GM19324 (cell line): ENCODE data around the gene SLC9A5.

Experiments used
- ATAC-seq: cut with Tn5 transposase; IDR thresholded peaks from one replicate; pipeline ENCODE4 v1.9.1; 2021; ENCODE audit warnings: mild to moderate bottlenecking, moderate library complexity; ENCODE audit not compliant: unreplicated experiment, low FRiP score

SLC9A5 gene

GRCh38 chr16:67254801-67255552 lies 6.2 kb downstream of the SLC9A5 start:
- no peak for ATAC-seq

GRCh38 chr16:67255553-67256221 lies 6.9 kb downstream of the SLC9A5 start:
- no peak for ATAC-seq

GRCh38 chr16:67256701-67257230 lies 8.0 kb downstream of the SLC9A5 start:
- ATAC-seq: no peak

GRCh38 chr16:67257486-67258160 lies 8.8 kb downstream of the SLC9A5 start:
- no peak for ATAC-seq

- ATAC-seq: no peak
These were observed 9.5 kb downstream of the SLC9A5 start for GRCh38 chr16:67258161-67258835.

- no peak for ATAC-seq
These were observed 10.9 kb downstream of the SLC9A5 start for GRCh38 chr16:67259705-67260104.

- ATAC-seq: no peak
These were observed 11.8 kb downstream of the SLC9A5 start for GRCh38 chr16:67260426-67261063.

- ATAC-seq: no peak
These were observed 14.4 kb downstream of the SLC9A5 start for GRCh38 chr16:67263201-67263600.

- ATAC-seq: no peak
These were observed 15.5 kb downstream of the SLC9A5 start for GRCh38 chr16:67264277-67264676.

GRCh38 chr16:67264866-67265265 lies 16.1 kb downstream of the SLC9A5 start:
- no peak for ATAC-seq

GRCh38 chr16:67265834-67266233 lies 17.1 kb downstream of the SLC9A5 start:
- ATAC-seq: no peak

- no peak for ATAC-seq
These were observed 19.4 kb downstream of the SLC9A5 start for GRCh38 chr16:67268136-67268579.

- ATAC-seq: no peak
These were observed 21.0 kb downstream of the SLC9A5 start for GRCh38 chr16:67269766-67270165.

GRCh38 chr16:67270931-67271338 lies 22.2 kb downstream of the SLC9A5 start:
- ATAC-seq: no peak

- ATAC-seq: no peak
These were observed 22.7 kb downstream of the SLC9A5 start for GRCh38 chr16:67271446-67271845.

GRCh38 chr16:67275321-67275720 lies 26.5 kb downstream of the SLC9A5 start:
- ATAC-seq: no peak

- no peak for ATAC-seq
These were observed 28.7 kb downstream of the SLC9A5 start for GRCh38 chr16:67277294-67277998.

GRCh38 chr16:67277999-67278772 lies 29.4 kb downstream of the SLC9A5 start:
- ATAC-seq: no peak

- ATAC-seq: no peak
These were observed 30.1 kb downstream of the SLC9A5 start for GRCh38 chr16:67278773-67279295.
